ENCODE measurements around the gene ATF5. TPM values are rescaled to one million over a fixed set of nuclear protein-coding genes. Genes with fewer than 3 reads are reported as not detected.

ATF5 gene
- polyA plus RNA-seq, 3 donors = 5.8 to 22.1 (median 6.0) TPM

- DNase-seq = no peak
- no peaks in the 10 kb centered on the region for H3K27me3 ChIP-seq (ENCODE audit: control insufficient read depth in 2 of 2, insufficient read depth in 2 of 2, low read length in 2 of 2)
- no peaks in the 10 kb centered on the region for H3K9me3 ChIP-seq (replicated peaks in 1 of 2; ENCODE audit: control insufficient read depth in 1 of 2, insufficient read depth in 1 of 2, low read length in 2 of 2)
- Mint-ChIP-seq H3K4me3 (no peak overlapping the region), H3K27ac (no peak overlapping the region), H3K27me3 (ENCODE audit: low read depth in 3 of 3) (peaks cover 0 to 5% (median 2%) of the 10 kb centered on the region in 3 donors), H3K9me3 (no peaks in the 10 kb centered on the region), H3K36me3 (peaks cover 70 to 90% of the 10 kb centered on the region in 2 donors), H3K4me1 (peaks cover 10% of the 10 kb centered on the region)
- WGBS (ENCODE audit: insufficient coverage) = 96% methylated on average over 9 of the region's 21 CpGs
- H3K4me1 ChIP-seq (ENCODE audit: control insufficient read depth in 1 of 2, insufficient read depth in 2 of 2, low read length in 2 of 2) = peaks cover 0 to 8% of the 10 kb centered on the region in 2 donors
- H3K27ac ChIP-seq (ENCODE audit: low read depth in 1 of 2, low read length in 2 of 2) = no peak overlapping the region
- H3K36me3 ChIP-seq (replicated peaks in 1 of 2; ENCODE audit: control insufficient read depth in 1 of 2, insufficient read depth in 2 of 2, low read length in 2 of 2) = peaks cover 51 to 84% of the 10 kb centered on the region in 2 donors
- no peak overlapping the region for H3K9ac ChIP-seq (ENCODE audit: insufficient read depth, low read length, poor library complexity, severe bottlenecking)
- TF ChIP-seq CTCF (IDR thresholded peaks at IDR 0.05) = no peak
- peaks cover 40% of the 10 kb centered on the region for H4K20me1 ChIP-seq (ENCODE audit: insufficient read depth, low read length)
- H3K79me2 ChIP-seq (ENCODE audit: insufficient read depth, low read length) = no peaks in the 10 kb centered on the region
- no peak overlapping the region for H3K4me3 ChIP-seq (replicated peaks in 1 of 3; ENCODE audit: low read depth in 2 of 3, low read length in 3 of 3)
- no peak overlapping the region for H2AFZ ChIP-seq (ENCODE audit: insufficient read depth, low read depth, low read length, poor library complexity, severe bottlenecking)
- no peak overlapping the region for H3K4me2 ChIP-seq (replicated peaks; ENCODE audit: extremely low read depth, low read length, poor library complexity, severe bottlenecking)
- intact Hi-C loops (cut with micrococcal nuclease) = no loop called here
Observed at GRCh38 chr19:49981603-49982593, 52.9 kb downstream of the ATF5 start.

Other genes with a start within 250 kb of the ATF5 start
- 1 to 10 TPM in 1 of 3 donors, not detected in 2; 1.2 TPM for gene ADM5, start 239.6 kb upstream of the ATF5 start, polyA plus RNA-seq
- gene CPT1C, start 238.1 kb upstream of the ATF5 start, polyA plus RNA-seq = not detected
- gene TSKS, start 165.9 kb upstream of the ATF5 start, polyA plus RNA-seq = under 1 TPM; 0.37 to 0.81 (median 0.51) TPM
- gene AP2A1, start 162.2 kb upstream of the ATF5 start, polyA plus RNA-seq = 100 to 1,000 TPM in 1 of 3 donors, 10 to 100 TPM in 2; 12.1 to 117 (median 15.1) TPM
- gene FUZ, start 115.9 kb upstream of the ATF5 start, polyA plus RNA-seq = 10 to 100 TPM in 1 of 3 donors, 1 to 10 TPM in 2; 5.3 to 16.7 (median 5.3) TPM
- 10 to 100 TPM; 13.9 to 52.9 (median 18.5) TPM for gene MED25, start 110.9 kb upstream of the ATF5 start, polyA plus RNA-seq
- 10 to 100 TPM; 18.3 to 67.9 (median 31.2) TPM for gene PTOV1, start 78.0 kb upstream of the ATF5 start, polyA plus RNA-seq
- gene PNKP, start 61.6 kb upstream of the ATF5 start, polyA plus RNA-seq = 10 to 100 TPM; 23.0 to 88.6 (median 30.2) TPM
- 10 to 100 TPM in 1 of 3 donors, 1 to 10 TPM in 2; 5.4 to 18.2 (median 6.6) TPM for gene AKT1S1, start 51.9 kb upstream of the ATF5 start, polyA plus RNA-seq
- 10 to 100 TPM in 1 of 3 donors, 1 to 10 TPM in 2; 3.1 to 48.2 (median 4.5) TPM for gene TBC1D17, start 51.5 kb upstream of the ATF5 start, polyA plus RNA-seq
- 1 to 10 TPM; 5.6 to 7.6 (median 7.0) TPM for gene IL4I1, start 32.3 kb upstream of the ATF5 start, polyA plus RNA-seq
- gene NUP62, start 299 bp downstream of the ATF5 start, polyA plus RNA-seq = 10 to 100 TPM; 32.3 to 62.2 (median 48.6) TPM
- 1 to 10 TPM in 1 of 3 donors, under 1 TPM in 2; 0.28 to 2.2 (median 0.67) TPM for gene SIGLEC11, start 32.0 kb downstream of the ATF5 start, polyA plus RNA-seq
- gene VRK3, start 96.2 kb downstream of the ATF5 start, polyA plus RNA-seq = 10 to 100 TPM; 42.8 to 47.3 (median 46.8) TPM
- gene ZNF473, start 96.8 kb downstream of the ATF5 start, polyA plus RNA-seq = 1 to 10 TPM in 2 of 3 donors, under 1 TPM in 1; 0.73 to 2.3 (median 1.6) TPM
- gene IZUMO2, start 234.1 kb downstream of the ATF5 start, polyA plus RNA-seq = not detected

All from CD14-positive monocyte (primary cell).